Heart left ventricle (tissue), 16 donors: ENCODE data around the gene TTC7B. TPM values are rescaled to one million over a fixed set of nuclear protein-coding genes. Genes with fewer than 3 reads are reported as not detected.

ENCODE experiments used
- ATAC-seq, 4 donors: fragments of 200-7000 bp; cut with Tn5 transposase; one replicate each; pipeline ENCODE4 v1.9.1; 2020 to 2022; ENCODE audit warnings: moderate library complexity in 4 of 4, mild to moderate bottlenecking in 3 of 4, moderate number of reproducible peaks in 1 of 4
- DNase-seq, 5 donors: peaks; one replicate each; pipeline ENCODE4 v3.0.0-alpha.2; 2020
- H3K27ac ChIP-seq, 12 donors: fragments of 200-600 bp; sonication (generic) in 4 of 12; one replicate each; pipeline versions ENCODE4 v1.5.0 to v1.8.0; 2016 to 2022; ENCODE audit warnings: mild to moderate bottlenecking in 2 of 12
- H3K27me3 ChIP-seq, 9 donors: fragments of 200-600 bp; sonication (generic) in 2 of 9; one replicate each; pipeline versions ENCODE4 v1.5.1 to v1.8.0; 2016 to 2022; ENCODE audit warnings: mild to moderate bottlenecking in 3 of 9
- H3K36me3 ChIP-seq, 9 donors: fragments of 200-600 bp; sonication (generic) in 2 of 9; one replicate each; pipeline versions ENCODE4 v1.5.0 to v1.8.0; 2018 to 2022; ENCODE audit warnings: mild to moderate bottlenecking in 2 of 9
- H3K4me1 ChIP-seq, 12 donors: fragments of 200-600 bp; sonication (generic) in 4 of 12; one replicate each; pipeline versions ENCODE4 v1.5.0 to v1.8.0; 2016 to 2022; ENCODE audit warnings: mild to moderate bottlenecking in 3 of 12
- H3K4me3 ChIP-seq, 12 donors: fragments of 200-600 bp; sonication (generic) in 4 of 12; one replicate each; pipeline versions ENCODE4 v1.5.0 to v1.8.0; 2017 to 2022; ENCODE audit warnings: mild to moderate bottlenecking in 9 of 12, moderate library complexity in 4 of 12
- H3K9me3 ChIP-seq, 12 donors: fragments of 200-600 bp; sonication (generic) in 4 of 12; one replicate each; pipeline versions ENCODE4 v1.5.0 to v1.8.0; 2016 to 2022; ENCODE audit warnings: mild to moderate bottlenecking in 1 of 12
- POLR2A ChIP-seq, 2 donors: fragments of 450-650 bp; IDR thresholded peaks; one replicate each; pipeline ENCODE4 v1.6.1; 2017; ENCODE audit warnings: antibody characterized with exemption in 2 of 2, mild to moderate bottlenecking in 2 of 2, moderate library complexity in 2 of 2
- WGBS, 4 donors: extraction: QIAGEN DNeasy Blood & Tissue Kit in 2 of 4; methylation state at CpG; one replicate each; pipeline versions ENCODE4 v1.1.5 to v1.1.7; 2013 to 2018; 5-methylcytosine and 5-hydroxymethylcytosine counted together
- intact Hi-C, 10 donors: fragments of 100-400 bp; cut with DNase I; formaldehyde crosslinking; loops; one replicate each; pipeline versions ENCODE4 v1.11.1 to v1.14.2; 2022
- polyA plus RNA-seq, 2 donors: library from polyadenylated mRNA; stranded (reverse); fragments of 200-250 nt; gene quantifications; one replicate each; pipeline ENCODE4 v1.2.3, GENCODE V29; 2013
- total RNA-seq, 9 donors: library from RNA; depleted of rRNA in 2 of 9; stranded (reverse); fragments of >200 nt in 2 of 9; fragmentation: NEBNext Ultra II Directional in 3 of 9; extraction: Animal tissue kit (Norgen Biotek cat#: 25700) in 3 of 9; gene quantifications; one replicate each; pipeline versions ENCODE4 v1.1.0 to v1.2.4, GENCODE V29; 2016 to 2023
- TF ChIP-seq, protein P1 (sequence below), 12 donors: fragments of 200-600 bp; sonication (generic) in 4 of 12; IDR thresholded peaks; one replicate each; pipeline versions ENCODE4 v1.5.0 to v1.8.0; 2018 to 2022; ENCODE audit warnings: antibody characterized with exemption in 12 of 12, mild to moderate bottlenecking in 5 of 12
- donor health status: ischemic (EF 13 %, LVEDD 7.1; RV severe dilation, severe dysfunction).
- donor health status: healthy with polysubstance abuse.
- donor health status: DM: no; HTN: yes; CAD: no.
- donor health status: DM: no; HTN: no; CAD: no.
- donor health status: ischemic (EF 25% LVEDD 6.9; RV normal size, moderate dysfunction).
- donor health status: ischemic (EF 25% LVEDD 5.7; RV mildly dilated, moderate dysfunction).
- donor health status: healthy.
- donor health status: DM: yes; HTN: yes; CAD: no.
- donor health status: ischemic (EF 35%, LVEDD 5.7; RV mildly dilated, moderate dysfunction).
- donor health status: nonischemic (EF 11% LVEDD 7.7; RV severe dilation, severe dysfunction).
- donor health status: DM: yes; HTN: yes; CAD: no.
- donor health status: PGD.
- donor health status: ischemic (EF 29% LVEDD 5.4; RV normal size, mild dysfunction).
- donor health status: nonischemic (EF 23%, LVEDD 6.1; RV moderate dilation, normal function).

The TTC7B gene
- total and polyA plus RNA-seq, 11 donors: 20.3 to 76.1 (median 62.6) TPM

GRCh38 chr14:90570461-90570860 lies 245.8 kb downstream of the TTC7B start:
- WGBS, 4 donors: 93 to 97% (median 95%) methylated on average over 17 of the region's 17 CpGs

DNA sequence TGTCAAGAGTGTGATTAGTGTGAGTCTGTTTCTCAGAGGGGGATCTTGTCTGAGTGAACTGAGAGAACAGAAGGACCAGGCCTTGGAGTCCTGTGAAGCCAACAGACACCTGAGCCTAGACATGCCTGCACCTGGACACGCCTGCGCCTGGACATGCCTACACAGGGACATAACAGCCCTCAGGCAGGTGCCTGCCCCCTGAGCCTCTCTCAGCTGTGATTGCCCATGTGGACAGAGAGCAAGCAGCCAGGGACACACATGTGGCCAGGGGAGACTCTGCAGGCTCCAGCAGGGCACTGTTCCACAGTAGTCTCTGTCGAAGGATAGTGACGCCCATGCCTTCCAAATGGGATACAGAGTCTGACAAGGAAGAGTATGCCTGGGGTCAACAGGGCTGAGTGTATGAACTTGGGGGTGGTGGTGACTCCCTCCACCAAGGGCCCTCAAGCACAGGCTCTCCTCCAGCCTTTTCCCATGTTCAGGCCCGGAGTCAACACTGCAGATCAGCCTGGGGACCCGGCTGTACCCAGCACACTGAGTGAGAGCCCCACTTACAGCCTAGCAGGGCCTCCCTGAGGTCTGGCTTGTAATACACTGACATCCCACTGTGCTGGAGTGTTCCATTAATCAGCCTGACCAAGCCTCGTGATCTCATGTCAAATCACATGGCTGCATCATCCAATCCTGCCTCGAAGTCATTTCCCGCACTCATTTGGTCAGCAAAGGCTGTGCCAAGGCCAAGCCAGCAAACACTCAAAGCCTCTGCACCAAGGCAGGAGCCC lies 246.4 kb downstream of the TTC7B start:
- Histone ChIP-seq H3K4me3 (no peak overlapping the region), H3K4me1 (peaks cover 0 to 26% (median 15%) of the 10 kb centered on the region in 12 donors), H3K9me3 (no peaks in the 10 kb centered on the region), H3K27me3 (no peaks in the 10 kb centered on the region), H3K27ac (peak overlapping the region in 1 of 12 donors; percentile 77), H3K36me3 (peaks cover 0 to 13% (median 0%) of the 10 kb centered on the region in 9 donors)
- WGBS, 4 donors: 93 to 97% (median 94%) methylated on average over 9 of the region's 9 CpGs
- DNase-seq: no peak
- no peak for TF ChIP-seq POLR2A (IDR thresholded peaks at IDR 0.05)
- TF ChIP-seq, protein P1, sequence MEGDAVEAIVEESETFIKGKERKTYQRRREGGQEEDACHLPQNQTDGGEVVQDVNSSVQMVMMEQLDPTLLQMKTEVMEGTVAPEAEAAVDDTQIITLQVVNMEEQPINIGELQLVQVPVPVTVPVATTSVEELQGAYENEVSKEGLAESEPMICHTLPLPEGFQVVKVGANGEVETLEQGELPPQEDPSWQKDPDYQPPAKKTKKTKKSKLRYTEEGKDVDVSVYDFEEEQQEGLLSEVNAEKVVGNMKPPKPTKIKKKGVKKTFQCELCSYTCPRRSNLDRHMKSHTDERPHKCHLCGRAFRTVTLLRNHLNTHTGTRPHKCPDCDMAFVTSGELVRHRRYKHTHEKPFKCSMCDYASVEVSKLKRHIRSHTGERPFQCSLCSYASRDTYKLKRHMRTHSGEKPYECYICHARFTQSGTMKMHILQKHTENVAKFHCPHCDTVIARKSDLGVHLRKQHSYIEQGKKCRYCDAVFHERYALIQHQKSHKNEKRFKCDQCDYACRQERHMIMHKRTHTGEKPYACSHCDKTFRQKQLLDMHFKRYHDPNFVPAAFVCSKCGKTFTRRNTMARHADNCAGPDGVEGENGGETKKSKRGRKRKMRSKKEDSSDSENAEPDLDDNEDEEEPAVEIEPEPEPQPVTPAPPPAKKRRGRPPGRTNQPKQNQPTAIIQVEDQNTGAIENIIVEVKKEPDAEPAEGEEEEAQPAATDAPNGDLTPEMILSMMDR (IDR thresholded peaks at IDR 0.05): no peak
- no peak for ATAC-seq
- intact Hi-C loops: no loop called here

More at GRCh38 chr14:90570461-90570860, 245.8 kb downstream of the TTC7B start:
- H3K4me3 ChIP-seq: no peak overlapping the region
- H3K36me3 ChIP-seq: peaks cover 0 to 13% (median 0%) of the 10 kb centered on the region in 9 donors
- no peak overlapping the region for H3K27ac ChIP-seq
- intact Hi-C loops: no loop called here
- H3K9me3 ChIP-seq: no peaks in the 10 kb centered on the region
- H3K27me3 ChIP-seq: no peaks in the 10 kb centered on the region
- ATAC-seq (no peak), DNase-seq (no peak)
- peaks cover 0 to 33% (median 21%) of the 10 kb centered on the region in 12 donors for H3K4me1 ChIP-seq
- TF ChIP-seq, protein P1 (IDR thresholded peaks at IDR 0.05): no peak
- TF ChIP-seq POLR2A (IDR thresholded peaks at IDR 0.05): no peak

GRCh38 chr14:90569201-90569600 lies 247.0 kb downstream of the TTC7B start:
- ATAC-seq (no peak), DNase-seq (no peak)
- Histone ChIP-seq H3K9me3 (no peaks in the 10 kb centered on the region), H3K4me1 (peaks cover 0 to 20% (median 9%) of the 10 kb centered on the region in 12 donors), H3K27me3 (no peaks in the 10 kb centered on the region), H3K27ac (peak overlapping the region in 1 of 12 donors; percentile 77), H3K36me3 (peaks cover 0 to 13% (median 0%) of the 10 kb centered on the region in 9 donors), H3K4me3 (no peak overlapping the region)
- TF ChIP-seq POLR2A (IDR thresholded peaks at IDR 0.05): no peak
- TF ChIP-seq, protein P1 (IDR thresholded peaks at IDR 0.05): no peak
- 74 to 87% (median 82%) methylated on average over 5 of the region's 5 CpGs for WGBS, 4 donors
- intact Hi-C loops: no loop called here

GRCh38 chr14:90568405-90568804 lies 247.8 kb downstream of the TTC7B start:
- H3K4me3 ChIP-seq: no peak overlapping the region
- no peaks in the 10 kb centered on the region for H3K9me3 ChIP-seq
- H3K36me3 ChIP-seq: peaks cover 0 to 13% (median 0%) of the 10 kb centered on the region in 9 donors
- peak in 1 of 4 donors; percentile 42 for ATAC-seq
- TF ChIP-seq POLR2A (IDR thresholded peaks at IDR 0.05): no peak
- TF ChIP-seq, protein P1 (IDR thresholded peaks at IDR 0.05): no peak
- H3K27me3 ChIP-seq: no peaks in the 10 kb centered on the region
- DNase-seq: no peak
- 59 to 73% (median 62%) methylated on average over 3 of the region's 3 CpGs for WGBS, 4 donors
- peaks cover 0 to 13% (median 7%) of the 10 kb centered on the region in 12 donors for H3K4me1 ChIP-seq
- peak overlapping the region in 5 of 12 donors; percentile 6 to 77 (median 19) for H3K27ac ChIP-seq
- intact Hi-C loops: no loop called here
